AML-193 (cell line): ENCODE results near the gene PDE6B.
"Not testable (repeated sequence)": the region's sequence is repeated elsewhere in the genome, so short reads cannot be mapped to it uniquely, and the experiment has no call there.

Experiments used
- DNase-seq, 2 experiments: peaks; one replicate each; lab custom pipeline; 2025; lab: John Stamatoyannopoulos, UW

The PDE6B gene

GRCh38 chr4:669806-670559 is 44.6 kb downstream of the PDE6B start:
- not testable (repeated sequence) for DNase-seq

- DNase-seq = no peak
Measured at GRCh38 chr4:671769-672168, 46.4 kb downstream of the PDE6B start.

GRCh38 chr4:673349-674091 is 48.1 kb downstream of the PDE6B start:
- DNase-seq = no peak

- DNase-seq = peak; percentile 82 to 89
Measured at GRCh38 chr4:674172-675035, 49.0 kb downstream of the PDE6B start, which contains the start of the genes ATP5ME and MYL5. TSS of gene ATP5ME (minus strand) at chr4:674276. CDS start at chr4:674247, 29 bp downstream. TSS of gene MYL5 (plus strand) at chr4:674542. CDS start at chr4:678027, 3,485 bp downstream.

DNA sequence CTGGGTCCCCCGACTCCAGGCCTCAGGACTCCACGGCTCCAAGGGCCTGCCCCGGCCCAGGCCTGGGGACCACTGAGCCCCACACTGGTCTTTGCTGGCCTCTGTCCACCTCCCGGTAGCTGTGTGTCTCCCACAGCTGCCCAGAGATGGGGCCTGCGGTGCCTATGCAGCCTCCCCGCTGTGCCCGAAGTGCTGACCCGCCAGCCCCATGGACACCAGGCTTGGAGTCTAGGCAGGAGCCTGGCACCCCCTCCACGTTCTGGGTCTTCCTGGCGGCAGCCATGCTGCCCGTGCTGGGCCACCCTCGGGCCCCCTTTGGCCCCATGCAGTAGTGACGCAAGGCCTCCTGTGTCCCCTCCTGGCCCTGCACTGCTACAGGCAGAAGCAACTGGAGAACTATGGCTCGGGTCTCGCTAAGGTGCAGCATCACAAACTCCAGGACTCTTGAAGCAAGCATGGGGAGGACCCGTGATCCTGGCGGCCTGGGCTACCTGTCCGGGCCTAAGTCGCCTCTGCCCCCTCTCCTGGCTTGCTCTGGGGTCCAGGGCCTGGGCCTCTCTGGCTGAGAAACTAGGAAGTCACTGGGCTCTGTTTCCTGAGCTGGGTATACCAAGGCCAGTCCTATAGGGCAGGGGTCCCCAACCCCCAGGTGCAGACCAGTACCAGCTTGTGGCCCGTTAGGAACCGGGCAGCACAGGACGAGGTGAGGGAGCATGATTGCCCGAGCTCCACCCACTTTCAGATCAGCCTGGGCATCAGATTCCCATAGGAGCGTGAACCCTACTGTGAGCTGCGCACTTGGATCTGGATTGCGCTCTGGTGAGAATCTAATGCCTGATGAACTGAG is 49.9 kb downstream of the PDE6B start:
- DNase-seq = no peak

DNA sequence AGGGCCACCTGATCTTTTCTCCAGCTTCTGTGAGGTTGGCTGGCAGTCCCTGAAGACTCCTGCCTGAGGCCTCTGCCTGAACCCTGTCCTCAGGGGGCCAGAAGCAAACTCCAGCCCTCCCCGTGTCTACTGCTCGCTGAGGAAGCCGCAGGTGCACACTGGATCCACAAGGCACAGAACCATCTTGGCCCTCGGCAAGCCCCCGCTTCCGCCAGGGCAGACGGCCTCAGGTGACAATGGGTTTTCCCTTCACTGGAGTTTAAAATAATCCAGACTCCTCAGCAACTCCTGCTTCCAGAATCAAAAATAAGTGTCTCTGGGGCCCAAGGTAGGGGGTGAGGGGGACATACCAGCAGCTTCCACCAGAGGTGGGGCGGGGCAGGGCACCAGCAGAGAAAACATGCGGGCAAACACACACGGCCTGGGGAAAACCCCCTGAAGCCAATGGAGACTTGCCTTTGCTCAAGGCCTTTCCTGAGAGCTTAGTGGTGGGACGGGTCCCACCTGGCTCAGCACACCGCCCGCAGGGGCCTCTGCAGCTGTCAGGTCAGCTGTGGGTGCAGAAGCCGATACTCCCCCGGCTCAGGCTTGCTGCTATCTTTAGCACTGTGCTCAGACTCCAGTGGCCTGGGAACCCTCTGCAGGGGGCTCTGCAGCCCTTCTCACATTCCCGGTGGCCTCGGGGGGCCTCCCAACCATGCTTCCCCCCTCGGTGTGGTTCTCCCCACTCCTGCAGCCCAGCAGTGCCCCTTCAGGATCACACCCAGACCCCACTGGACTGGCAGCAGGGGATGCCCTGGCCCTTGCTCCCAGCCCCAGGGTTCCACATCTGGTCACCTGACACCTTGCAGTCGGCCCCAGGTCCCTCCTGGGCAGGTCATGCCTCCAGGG is 50.9 kb downstream of the PDE6B start:
- DNase-seq = no peak

GRCh38 chr4:676871-677235 is 51.5 kb downstream of the PDE6B start:
- no peak for DNase-seq

GRCh38 chr4:677431-678293 is 52.3 kb downstream of the PDE6B start:
- DNase-seq = no peak

- no peak for DNase-seq
Measured at GRCh38 chr4:678331-679103, 53.1 kb downstream of the PDE6B start.

- DNase-seq = no peak
Measured at GRCh38 chr4:679104-679481, 53.7 kb downstream of the PDE6B start.

GRCh38 chr4:679629-680028 is 54.3 kb downstream of the PDE6B start:
- no peak for DNase-seq

GRCh38 chr4:680091-680490 is 54.7 kb downstream of the PDE6B start:
- no peak for DNase-seq

DNA sequence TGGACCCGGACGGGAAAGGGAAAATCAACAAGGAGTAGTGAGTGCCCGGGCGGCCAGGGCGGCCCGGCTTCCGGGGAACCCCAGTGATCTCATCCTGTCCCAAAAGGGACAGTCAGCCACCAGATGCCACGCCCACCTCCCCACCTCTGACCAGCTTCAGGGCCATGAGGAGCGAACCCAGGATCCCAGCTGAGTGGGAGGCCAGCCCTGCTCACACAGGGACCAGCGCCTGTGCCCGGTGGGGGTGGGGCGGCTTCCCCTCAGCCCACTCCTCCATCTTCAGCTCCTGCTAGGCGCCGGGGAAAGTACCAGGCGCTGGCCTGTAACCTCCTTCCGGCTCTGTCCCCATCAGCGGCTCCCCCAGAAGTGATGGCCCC is 55.2 kb downstream of the PDE6B start:
- DNase-seq = no peak

DNA sequence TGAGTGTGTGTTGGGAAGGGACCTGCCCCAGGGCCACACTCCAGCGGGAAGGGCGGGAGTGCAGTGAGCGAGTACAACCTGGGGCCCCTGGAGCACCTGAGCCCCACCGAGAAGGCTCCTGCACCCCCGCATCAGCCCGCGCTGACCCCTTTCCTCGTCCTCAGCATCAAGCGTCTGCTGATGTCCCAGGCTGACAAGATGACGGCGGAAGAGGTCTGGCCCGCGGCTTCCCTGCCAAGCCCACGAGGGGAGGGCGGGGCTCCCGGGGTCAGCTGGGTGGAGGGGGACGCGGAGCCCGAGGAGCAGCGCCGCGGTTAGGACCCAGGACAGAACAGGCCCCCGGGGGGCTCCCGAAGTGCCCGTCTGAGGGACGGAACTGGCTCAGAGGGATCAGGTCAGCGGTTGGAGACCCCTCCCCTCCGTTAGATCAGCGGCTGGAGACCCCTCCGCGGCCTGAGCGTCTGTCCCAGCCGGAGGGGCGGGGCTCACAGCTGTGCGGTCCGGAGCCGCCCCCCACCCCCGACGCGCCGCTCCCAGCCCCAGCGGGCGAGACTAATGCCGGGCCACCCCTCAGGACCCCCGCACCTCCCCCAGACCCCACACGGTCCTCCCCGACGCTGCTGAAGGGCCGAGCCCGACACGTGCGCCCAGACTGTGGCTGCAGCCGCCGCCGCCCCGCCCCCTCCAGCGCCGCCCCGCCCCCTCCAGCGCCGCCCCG is 55.7 kb downstream of the PDE6B start:
- DNase-seq = no peak

GRCh38 chr4:681736-682451 is 56.5 kb downstream of the PDE6B start:
- DNase-seq = no peak

GRCh38 chr4:682490-683172 is 57.3 kb downstream of the PDE6B start:
- DNase-seq = no peak
